GM18498 (cell line): ENCODE measurements around the gene RPP25.

Experiments used
- ATAC-seq: cut with Tn5 transposase; IDR thresholded peaks from one replicate; pipeline ENCODE4 v1.9.1; 2021; ENCODE audit warnings: mild to moderate bottlenecking, moderate library complexity; ENCODE audit not compliant: unreplicated experiment

The RPP25 gene, protein sequence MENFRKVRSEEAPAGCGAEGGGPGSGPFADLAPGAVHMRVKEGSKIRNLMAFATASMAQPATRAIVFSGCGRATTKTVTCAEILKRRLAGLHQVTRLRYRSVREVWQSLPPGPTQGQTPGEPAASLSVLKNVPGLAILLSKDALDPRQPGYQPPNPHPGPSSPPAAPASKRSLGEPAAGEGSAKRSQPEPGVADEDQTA

DNA sequence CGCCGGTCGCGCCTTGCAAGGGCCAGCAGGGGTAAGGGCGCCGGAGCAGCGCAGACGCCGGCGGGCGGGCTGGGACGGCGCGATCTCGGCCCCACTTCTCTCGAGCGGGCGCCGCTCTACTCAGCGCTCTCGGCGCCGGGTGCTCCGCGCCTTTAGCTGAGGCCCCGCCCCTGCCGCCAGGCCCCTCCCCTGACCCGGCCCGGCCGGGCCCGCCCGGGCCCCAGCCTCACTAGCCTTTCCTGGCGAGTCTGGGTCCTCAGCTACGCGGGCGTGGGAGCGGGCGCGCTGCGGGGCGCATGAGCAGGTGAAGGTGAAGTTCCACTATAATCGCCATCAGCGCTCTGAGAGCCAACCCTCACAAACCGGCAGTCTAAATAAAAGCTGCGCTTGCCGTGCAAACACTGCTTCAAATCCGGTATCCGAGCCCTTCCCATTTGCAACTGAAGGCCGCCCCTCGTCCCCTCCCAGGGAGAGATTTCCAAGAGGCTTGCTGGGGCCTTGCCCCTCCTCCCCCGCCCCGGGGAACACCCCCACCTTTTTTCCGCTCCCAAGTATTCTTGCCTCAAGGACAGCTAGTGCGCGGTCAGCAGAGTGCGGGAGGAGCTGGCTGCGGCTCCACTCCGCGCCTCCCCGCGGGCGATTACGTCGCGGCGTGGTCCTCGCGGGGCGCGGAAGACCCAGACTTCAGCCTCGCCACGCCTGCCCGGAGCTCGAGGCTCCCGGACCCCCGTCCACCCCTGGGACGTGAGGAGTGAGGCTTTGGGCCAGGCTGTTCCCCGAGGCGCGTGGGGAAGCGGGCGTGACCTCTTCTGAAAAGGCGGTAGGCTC lies at the start of gene RPP25:
TSS of gene RPP25 (minus strand) at position 125 of the 828 bp plus-strand sequence. CDS start 189 bp downstream, outside the sequence.
- peak; percentile 81 for ATAC-seq

DNA sequence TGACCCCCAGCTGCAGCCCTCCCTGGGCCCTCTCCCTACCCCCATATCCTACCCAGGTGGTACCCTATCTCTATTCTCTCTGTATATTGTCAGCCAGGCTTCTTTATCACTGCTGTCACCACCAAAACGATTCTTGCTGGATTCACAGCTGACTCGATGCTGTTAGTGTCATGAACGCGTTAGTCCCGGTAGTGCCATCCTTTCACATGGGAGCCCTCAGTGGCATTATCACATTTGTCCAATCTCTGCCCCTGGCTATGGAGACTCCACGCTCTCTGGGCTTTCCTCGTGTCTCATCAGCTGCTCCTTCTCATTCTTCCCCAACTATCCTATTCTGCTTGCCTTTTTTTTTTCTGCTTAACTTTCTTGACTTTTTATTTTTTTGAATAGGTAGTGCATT lies 45.8 kb upstream of the RPP25 start:
- no peak for ATAC-seq

DNA sequence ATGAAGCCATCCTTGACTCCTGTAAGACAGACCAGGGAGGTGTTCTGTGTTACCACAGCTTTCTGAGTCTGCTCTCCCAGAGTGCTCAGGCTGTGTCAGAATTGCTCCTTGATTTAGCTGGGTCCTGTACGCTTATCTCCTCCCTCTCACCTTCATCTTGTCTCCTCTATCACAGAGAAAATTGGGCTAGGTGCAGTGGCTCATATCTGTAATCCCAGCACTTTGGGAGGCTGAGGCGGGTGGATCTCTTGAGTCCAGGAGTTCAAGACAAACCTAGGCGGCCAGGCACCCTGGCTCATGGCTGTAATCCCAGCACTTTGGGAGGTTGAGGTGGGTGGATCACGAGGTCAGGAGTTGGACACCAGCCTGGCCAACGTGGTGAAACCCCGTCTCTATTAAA lies 44.7 kb upstream of the RPP25 start:
- no peak for ATAC-seq

DNA sequence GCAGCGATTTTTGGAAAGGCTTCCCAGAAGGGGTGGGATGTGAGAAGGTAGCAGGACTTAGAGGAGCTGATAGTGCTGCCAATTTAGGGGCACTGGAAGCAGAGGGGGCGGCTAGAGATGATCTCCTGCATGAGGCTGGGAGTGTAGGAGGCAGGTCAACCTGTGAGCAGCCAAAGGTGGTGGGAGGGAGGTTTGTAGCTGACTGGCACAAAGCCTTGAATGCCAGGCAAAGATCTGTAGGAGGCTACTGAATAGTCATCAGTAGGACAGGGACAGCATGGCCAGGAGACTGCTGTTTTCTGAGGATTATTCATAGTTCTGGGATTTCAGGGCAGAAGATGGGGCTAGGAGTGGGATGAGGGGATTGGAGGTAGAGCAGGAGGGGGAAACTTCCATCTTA lies 41.0 kb upstream of the RPP25 start:
- no peak for ATAC-seq

DNA sequence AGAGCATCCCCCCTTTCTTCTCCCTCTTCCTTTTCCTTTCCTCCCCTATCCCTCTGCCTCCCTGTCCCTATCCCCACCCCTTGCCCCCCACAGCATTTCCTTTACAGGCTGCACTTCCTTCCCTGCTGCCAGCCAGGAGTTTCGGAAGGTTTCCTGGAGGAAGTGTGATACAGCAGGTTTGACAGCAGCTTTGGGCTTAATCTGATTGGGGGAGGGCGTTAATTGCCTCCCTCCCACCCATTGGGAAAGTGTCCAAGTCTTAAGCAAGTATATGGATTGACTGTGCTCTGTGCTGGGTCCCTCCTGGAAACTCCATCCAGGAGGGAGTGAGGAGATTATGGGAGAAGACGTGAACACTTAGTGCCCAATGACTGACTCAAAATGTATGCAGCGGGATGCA lies 40.6 kb upstream of the RPP25 start:
- ATAC-seq = no peak

DNA sequence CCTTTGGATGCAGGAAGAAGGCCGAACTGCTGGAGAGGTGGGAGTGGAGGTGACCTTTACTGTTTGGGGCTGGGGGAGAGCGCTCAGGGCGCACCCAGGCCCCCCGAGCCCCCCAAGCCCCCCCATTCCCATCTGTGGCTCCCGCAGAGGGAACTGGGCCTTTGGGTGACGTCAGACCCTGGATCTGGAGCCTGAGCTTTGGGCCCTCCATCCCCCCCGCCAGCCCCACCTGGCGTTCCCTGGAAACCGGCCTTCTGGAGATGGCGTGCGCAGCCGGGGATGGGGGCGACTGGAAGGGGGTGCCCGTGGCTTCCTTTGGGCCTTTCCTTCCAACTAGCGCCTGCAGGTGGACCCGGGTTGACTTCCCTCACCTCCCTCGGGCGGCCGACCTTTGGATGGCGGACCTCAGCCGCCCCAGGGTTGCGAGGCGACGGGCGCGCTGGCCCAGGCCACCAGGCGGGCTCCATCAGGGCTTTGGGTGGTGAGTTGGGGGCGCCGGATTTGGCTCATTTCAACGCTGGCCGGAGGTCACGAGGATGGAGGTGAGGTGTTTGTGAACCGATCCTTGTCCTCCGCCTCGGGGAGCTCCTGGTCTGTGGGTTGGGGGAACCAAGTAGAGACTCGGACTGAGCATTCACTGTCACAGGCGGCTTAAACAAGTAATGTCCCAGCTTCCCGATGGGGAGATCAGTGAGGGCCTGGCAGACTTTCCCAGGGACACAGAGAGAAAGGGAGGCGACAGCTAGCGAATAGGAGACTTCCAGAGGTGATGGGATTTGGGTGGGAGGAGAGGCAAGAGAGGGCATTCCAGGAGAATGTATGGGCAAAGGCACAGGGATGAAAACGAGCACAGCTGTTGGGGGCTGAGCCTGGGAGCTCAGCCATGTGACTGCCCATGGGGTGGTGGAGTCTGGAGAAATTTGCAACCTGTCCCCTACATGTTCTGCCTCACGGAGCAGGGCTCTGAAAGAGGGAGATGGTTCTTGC lies 39.5 kb upstream of the RPP25 start:
- no peak for ATAC-seq

DNA sequence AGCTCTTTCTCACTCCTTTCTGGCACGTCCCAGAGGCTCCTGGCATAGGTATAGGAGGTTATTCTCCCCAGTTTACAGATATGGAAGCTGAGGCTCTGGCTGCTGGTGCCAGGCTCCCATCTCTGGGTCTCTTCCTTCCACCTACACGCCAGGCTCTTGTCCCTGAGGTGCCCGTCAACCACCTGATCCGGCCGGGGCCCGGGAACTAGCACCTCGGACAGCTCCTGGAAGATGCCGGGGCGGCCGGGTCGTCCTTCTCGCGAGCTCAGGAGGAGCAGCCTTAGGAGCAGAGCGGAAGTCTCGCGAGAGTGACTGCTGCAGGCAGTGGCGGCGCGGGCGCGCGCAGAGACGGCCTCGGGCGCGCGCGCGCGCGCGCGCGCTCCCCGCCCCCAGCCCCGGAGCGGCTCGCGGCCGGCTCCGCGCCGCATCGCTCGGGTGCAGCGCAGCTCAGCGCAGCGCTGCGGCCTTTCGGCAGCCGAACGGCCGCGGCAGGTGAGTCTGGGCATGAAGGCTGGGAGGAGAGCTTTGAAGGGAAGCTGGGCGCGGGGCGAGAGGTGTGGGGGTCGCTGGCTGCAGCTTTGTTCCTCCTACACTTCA lies 38.7 kb upstream of the RPP25 start, which contains the start of gene SCAMP5:
TSS of gene SCAMP5 (plus strand) at position 382 of the 597 bp plus-strand sequence. CDS start 16,277 bp downstream, outside the sequence.
- peak; percentile 77 for ATAC-seq

DNA sequence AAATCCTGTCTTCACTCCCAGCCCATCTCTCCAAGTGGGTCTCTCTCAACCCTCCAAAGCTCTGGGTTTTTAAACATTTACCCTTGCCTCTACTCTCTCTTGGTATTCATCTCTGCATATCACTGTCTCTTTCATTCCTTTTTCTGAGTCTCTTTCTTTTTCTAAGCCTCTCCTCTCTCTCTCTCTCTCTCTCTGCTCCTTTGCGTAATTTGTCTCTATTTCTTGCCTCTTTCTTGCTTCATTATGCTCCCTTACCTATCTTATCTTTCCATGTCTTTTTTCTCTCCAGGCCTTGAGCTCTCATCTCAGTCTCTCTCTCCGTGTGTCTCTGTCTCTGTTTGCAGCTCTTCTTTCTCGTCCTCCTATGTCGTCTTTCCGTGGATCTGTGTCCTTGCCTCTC lies 38.1 kb upstream of the RPP25 start:
- no peak for ATAC-seq

DNA sequence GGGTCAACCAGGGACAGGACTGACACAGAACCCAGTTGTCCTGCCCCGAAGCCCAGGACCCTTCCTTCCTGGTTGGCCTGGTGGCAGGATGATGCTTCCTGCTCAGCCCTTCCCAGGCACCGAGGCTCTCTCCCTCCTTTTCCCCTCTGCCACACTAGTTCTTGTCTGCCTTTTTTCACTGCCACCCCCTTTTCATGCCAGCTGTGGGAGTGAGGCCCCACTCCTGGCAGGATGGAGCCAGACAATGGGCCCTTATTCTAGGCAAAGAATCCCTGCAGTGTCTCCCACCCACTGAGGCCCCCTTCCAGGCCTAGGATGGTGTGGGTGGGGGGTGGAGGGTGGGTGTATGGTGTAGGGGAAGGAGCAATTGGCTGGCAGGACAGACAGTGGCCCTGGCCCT lies 37.7 kb upstream of the RPP25 start:
- ATAC-seq = no peak

DNA sequence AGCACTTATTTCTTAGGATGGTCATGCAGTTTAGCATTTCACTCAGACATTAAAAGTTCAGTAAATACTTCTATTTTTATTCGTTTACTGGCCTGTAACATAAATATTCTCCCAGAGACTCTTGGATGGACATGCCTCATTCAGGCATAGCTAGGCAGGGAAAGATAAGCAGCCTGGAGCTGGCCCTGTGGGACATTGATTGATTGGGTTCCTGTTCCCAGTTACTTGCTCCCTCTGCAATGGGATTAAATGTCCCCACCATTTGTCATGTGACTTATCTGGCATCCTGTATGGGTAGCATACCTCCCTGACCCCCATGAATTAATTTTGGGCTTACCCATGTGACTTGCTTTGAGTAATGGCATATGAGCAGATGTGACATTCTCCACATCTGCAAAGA lies 36.0 kb upstream of the RPP25 start:
- no peak for ATAC-seq

DNA sequence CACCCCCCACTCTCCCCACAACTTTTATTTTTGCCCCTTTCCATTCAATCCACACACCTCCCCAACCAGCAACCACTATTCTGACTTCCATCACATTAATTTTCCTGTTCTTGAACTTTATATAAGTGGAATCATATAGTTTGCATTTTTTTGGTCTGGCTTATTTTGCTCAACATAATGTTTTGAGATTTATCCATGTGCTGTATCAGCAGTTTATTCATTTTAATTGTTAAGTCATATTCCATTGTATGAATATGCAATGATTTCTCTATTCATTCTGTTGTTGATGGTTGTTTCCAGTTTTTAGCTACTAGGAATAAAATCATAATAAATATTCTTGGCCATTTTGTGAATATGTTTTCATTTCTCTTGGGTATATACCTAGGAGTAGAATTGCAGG lies 33.0 kb upstream of the RPP25 start:
- ATAC-seq = no peak

DNA sequence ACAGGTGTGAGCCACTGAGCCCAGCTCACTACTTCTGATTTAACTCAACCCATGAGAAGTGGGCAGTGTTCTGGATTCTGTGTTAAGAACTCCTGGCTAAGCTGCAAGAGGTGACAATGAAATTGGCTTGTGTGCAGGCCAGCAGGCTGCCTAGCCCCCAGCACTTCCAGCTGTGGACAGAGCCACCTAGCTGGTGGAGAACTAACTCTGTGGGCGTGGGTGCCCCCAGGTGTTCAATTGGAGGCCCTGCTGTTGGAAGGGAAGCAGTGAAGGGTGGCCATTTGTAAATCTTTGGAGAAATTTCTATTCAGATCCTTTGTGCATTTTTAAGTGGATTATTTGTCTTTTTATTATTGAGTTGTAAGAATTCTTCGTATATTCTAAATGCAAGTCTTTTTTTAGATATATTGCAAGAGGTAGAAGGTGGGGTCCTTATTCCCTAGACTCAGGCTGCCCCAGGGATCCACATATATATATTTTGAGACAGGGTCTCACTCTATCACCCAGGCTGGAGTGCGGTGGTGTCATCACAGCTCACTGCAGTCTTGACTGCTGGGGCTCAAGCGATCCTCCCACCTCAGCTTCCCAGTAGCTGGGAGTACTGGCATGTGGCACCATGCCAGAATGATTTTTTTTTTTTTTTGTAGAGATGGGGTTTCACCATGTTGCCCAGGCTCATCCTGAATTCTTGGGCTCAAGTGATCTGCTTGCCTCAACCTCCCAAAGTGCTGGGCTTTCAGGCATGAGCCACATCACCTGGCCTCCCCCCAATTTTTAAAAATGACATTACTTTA lies 31.6 kb upstream of the RPP25 start:
- ATAC-seq = no peak

DNA sequence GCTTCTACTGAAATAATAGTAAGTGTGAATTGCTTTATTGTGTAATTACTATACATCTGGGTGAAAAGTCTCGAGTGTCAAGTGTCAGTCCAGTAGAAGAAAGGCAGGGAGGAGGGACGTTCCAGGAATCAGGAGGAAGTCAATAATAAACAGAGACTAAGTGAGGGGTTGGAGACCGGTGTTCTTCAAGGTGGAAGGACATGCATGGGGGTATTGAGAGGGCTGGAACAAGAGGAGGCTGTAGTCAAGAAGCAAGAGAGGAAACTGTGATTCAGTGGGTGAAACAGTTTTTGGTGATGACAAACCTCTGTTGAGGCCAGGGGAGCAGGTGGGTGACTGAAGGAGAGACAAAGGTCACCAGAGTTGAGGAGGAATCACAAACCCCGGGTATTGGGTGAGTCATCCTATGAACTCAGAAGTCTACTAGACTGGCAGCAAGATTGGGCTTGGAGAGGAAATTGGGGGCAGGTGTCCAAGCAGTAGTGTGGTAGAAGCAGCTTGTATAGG lies 27.2 kb upstream of the RPP25 start:
- no peak for ATAC-seq

DNA sequence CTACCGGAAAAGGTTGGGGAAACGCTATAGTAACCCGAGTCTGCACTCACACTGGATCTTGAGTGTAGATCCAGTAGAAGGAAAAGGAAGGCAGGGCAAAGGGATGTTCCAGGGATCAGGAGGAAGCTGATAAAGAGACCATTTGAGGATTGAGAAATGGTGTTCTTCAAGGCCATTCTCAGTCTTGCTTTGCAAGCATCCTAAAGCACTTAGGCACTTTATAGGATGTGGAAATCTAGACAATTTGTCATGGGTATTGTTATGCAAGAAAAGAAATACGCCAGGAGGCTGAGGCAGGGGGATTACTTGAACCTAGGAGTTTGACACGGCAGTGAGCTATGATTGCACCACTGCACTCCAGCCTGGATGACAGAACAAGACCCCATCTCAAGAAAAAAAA lies 25.6 kb upstream of the RPP25 start:
- ATAC-seq = no peak

DNA sequence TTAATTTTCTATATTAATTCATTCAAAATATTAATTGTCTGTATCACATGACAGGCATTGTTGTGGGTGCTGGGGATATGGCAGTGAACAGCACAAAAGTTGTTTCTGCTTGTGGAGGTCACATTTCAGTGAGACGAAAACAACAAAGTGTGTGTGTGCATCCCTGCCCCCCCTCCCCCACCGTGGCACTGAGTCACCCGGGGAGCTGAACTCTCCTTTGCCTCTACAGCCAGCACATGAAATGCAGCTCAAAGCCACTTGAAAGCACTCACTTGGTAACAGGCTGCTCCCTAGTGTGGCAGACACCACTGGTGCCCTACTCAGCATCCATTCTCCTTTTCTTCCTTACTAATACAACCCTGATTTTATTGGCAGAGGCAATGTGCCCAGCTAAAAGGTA lies 21.9 kb upstream of the RPP25 start:
- no peak for ATAC-seq

DNA sequence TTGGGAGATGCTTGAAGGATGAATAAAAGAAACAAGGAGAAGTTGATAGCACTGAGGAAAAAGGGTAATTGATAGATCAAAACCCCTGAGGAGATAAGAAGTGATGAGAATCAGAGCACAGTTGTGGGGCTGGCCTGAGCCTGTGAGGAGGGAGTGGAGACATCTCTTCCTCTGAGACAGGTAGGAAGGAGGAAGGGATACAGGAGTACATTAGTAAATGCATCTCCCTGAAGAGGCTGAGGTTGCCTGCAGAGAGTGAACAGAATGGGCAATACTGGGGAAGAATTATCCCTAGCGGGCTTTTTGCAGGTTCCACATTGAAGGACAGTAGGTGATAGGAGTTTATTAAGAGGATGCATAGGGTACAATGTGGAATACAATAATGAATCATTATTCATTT lies 21.5 kb upstream of the RPP25 start:
- no peak for ATAC-seq

DNA sequence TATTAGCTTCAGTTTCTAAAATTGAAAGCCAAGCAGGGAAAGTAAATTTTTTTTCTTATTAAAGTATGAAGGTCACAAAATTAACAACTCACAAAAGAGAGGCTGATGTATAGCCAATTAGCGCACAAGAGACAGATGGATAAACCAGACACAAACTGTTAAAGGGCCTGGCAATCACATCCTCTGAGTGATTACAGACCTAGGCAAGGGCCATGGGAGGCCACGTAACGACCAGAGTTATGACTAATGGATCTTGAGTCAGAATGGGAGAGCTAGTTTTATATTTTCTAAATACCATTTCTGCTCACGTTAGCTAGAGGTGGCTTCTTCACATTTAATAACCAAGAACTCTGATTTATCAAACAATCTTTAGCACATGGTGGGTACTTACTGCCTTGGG lies 21.0 kb upstream of the RPP25 start:
- no peak for ATAC-seq

DNA sequence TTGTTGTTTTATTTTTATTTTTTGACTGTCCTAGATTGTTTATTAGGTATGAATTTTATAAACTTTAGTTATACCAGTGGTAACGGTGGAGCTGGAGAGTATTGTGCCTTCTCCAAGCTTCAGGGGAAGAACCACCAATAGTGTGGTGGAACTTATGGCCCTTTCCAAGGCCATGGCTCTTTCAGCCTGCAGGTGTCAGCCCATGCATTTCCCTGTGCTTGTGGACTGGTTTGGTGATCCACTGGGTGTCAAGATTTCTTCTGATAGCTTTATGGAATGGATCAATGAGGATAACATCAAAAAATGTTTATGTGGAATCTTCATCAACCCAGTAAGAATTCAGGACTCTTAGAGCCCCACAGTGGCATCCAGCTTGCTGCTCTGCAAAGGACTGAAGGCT lies 19.6 kb upstream of the RPP25 start:
- no peak for ATAC-seq

DNA sequence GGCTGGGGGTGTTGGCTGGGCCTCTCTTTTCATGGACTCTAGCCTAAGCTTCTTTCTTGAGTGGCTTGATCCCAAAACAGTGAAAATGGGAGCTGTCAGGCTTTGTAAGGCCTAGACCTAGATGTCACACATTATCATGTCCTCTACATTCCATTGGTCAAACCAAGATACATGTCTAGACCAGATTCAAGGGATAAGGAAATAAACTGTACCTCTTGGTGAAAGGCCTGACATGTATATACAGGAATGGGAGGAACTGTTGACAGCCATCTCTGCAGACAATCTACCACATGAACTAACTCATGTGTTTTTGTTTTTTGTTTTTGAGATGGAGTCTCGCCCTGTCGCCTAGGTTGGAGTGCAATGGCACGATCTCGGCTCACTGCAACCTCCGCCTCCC lies 11.1 kb upstream of the RPP25 start:
- ATAC-seq = no peak

DNA sequence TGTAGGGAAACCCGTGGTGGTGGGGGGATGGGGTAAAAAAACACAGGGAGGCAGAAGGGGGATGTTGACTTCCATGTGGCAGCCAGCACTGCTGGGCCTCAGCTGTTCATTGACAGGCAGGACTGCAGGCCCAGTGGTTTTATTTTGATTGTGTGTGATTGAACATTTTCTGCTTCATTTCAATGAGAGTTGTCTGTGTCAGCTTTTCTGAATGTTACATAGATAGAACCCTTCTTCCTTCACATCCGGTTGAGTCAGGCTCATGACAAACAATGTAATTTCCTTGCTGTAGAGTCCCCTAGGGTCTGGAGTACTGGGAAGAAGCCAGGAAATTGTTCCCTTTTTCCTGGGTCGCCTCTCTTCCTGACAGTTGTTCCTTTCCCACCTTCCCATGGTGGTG lies 8.2 kb upstream of the RPP25 start:
- ATAC-seq = no peak
